HG02884 (cell line): ENCODE data around the gene AIDA.
"Not testable (repeated sequence)": the region's sequence is repeated elsewhere in the genome, so short reads cannot be mapped to it uniquely, and the experiment has no call there.

Source experiments
- ATAC-seq: cut with Tn5 transposase; IDR thresholded peaks from one replicate; pipeline ENCODE4 v1.9.1; 2021; ENCODE audit warnings: mild to moderate bottlenecking, moderate library complexity; ENCODE audit not compliant: unreplicated experiment

The AIDA gene, protein sequence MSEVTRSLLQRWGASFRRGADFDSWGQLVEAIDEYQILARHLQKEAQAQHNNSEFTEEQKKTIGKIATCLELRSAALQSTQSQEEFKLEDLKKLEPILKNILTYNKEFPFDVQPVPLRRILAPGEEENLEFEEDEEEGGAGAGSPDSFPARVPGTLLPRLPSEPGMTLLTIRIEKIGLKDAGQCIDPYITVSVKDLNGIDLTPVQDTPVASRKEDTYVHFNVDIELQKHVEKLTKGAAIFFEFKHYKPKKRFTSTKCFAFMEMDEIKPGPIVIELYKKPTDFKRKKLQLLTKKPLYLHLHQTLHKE

DNA sequence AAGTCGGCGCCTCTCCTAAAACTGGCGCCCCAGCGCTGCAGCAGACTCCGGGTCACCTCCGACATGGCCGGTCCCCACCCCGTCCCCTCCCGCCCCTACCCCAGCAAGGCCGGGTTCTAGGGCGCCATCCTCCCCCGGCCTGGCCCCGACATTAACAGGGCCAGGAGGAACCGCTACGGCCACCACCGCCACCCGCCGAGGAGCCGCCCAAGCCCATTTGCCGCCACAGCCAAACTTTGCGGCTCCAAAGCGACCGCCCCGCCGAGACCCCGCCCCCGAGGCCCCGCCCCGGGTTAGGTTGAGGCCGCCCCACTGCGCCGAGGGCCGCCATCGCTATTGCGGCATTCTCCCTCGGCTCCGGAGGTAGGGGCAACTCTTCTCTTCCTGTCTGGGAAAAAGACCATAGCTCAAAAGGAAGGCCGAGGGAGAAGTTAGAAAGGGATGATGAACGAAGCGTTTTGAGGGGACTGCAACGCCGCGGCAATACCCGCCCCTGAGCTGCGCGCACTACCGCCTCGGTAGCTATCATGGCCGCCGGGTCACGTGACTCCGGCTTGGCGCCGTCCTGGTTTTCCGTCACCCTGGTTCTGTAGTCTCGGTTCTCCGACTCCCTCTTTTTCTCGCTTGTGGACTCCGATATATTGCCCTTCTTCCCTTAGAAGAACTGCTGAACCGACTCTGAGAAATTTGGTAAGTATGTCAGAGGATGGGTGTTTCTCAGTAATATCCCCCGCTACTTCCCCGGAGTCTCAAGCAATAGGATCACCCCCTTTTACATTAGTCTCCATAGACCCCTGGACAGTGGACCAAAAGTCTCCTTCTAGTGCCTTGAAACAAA lies at the start of gene AIDA, which contains the start of gene BROX:
Gene AIDA (minus strand): TSS at position 239 of the 838 bp plus-strand sequence. CDS start 174 bp downstream, at position 65.
Gene BROX (plus strand): TSS at position 312 of the 838 bp plus-strand sequence. CDS start 3,136 bp downstream, outside the sequence.
- ATAC-seq = peak; percentile 72

DNA sequence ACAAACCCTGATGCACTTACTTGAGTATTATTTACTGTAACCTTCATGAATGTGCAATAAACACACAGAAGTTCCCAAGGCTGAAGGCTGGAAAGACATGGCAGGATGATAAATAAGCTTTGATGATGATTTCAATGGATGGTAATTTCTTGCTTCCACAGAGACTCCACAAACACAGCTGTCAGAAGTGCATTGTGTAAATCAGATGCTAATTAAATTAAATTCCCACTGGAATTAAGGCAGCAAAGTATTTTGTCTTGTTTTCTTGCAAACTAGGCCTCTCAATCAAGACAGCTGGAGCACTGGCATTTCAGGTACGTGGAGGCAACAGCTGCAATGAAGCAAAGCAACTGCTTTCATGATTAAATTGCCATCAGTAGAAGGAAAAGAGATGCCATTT lies 48.8 kb upstream of the AIDA start:
- ATAC-seq = no peak

DNA sequence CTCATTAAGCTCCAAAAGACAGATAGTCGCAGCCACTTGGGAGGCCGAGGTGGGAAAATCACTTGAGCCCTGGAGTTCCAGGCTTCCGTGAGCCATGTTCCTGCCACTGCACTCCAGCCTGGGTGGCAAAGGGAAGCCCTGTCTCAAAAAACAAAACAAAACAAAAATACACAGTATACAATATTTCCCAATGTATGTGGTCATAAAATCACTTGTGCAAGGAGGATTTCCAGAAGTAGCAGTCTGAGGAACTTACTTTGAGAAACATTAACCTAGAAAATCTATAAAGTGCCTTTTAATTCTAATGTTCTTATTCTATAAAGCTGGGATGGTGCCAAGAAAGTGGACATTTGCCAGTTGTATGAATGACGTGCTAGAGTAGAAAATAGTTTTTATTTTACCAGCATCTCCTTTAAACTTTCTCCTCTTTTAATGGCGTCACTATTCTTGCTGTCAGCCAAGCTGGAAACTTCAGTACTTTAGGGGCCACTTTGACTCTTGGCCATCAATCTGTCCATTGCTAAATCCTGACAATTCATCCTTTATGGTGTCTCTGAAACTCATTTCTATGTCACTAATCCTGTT lies 47.3 kb upstream of the AIDA start:
- ATAC-seq = no peak

DNA sequence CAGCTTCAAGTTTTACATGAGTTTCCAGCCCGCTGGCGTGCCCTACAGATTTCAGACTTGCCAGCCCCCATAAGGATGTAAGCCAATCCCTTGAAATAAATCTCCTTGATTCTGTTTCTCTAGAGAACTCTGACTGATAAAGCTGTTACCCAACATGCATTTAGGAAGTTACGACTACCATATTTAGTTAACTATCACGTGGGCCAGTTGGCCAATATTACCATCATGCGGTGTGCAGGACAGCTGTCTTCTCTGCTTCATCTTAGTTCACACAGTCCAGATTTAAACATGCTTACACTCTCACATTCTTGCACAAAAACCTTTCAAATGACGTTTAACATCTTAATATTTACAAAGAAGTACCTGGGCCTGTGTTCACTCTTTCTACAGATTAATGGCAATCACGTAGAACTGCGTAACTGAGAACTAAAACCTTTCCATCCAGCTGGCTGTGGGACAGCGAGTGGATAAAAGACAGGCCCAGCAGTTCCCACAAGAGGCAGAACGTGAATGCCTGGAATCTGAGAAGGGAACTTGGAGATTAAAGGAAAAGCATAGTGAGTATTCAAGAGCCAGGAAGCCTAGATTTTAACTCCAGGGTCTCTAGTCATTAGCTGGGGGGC lies 45.5 kb upstream of the AIDA start:
- ATAC-seq = no peak

DNA sequence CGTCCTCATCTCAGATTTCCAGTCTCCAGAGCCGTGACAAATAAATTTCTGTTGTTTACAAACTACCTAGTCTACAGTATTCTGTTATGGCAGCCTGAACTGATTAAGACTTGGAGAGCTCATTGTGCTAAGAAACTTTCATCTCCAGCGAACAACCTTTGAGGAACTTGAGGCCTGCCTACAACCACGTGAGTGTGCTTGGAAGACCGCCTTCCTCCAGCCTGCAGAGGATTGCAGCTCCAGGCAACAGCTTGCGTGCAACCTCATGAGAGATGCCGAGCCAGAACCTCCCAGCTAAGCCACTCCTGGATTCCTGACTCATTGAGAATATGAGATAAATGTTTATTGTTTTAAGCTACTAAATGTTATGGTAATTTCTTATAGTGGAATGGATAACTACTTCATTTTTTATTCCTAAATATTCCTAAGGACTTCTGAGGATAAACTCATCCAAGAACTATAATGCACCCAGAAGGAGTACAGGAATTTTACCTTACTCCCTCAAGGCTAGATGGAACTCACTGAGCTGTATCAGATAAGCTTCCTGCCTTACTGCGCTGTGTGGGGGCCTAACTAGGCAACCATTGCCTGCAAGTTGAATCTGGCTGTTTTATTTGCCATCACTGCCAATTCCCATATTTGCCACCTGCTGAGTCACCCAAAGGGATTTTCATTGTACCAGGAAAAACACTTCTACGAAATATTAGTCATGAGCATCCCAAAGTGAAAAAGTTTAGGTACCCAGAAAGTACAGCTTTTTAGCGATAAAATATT lies 42.3 kb upstream of the AIDA start:
- no peak for ATAC-seq

DNA sequence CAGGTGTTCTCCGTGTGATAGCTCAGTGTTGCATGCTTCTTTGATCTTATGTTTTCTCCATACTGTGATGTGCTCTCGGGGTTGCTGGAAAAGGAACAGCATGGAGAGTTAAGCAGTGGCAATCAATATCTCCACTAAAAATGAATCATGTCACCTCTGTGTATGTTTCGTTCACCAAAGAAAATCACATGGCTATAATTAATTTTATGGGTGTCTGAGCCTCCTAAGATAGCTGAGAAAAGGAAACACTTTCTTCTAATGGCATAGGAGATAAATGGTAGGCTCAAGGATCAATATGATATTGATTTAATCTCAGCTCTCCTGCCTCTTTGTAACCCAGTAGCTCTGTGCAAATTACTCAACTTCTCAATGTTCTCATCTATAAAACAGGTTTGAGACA lies 39.0 kb upstream of the AIDA start:
- ATAC-seq = no peak

DNA sequence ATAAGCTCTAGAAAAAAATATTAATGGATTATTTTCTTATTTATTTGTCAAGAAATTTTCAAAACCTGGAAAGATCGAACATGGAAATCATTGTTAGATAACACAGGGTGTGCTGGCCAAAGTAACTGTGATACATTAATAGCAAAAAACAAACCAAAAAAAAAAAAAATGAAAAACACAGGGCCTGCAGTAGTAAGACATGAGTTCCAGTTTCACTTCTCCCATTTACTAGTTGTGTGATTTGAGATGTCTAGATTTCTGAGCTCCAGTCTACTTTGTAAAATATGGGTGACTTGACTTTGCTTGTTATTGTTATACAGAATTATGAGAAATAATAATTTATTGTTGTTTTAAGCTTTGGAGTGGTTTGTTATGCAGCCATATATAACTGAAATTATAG lies 38.4 kb upstream of the AIDA start:
- ATAC-seq = peak; percentile 93

DNA sequence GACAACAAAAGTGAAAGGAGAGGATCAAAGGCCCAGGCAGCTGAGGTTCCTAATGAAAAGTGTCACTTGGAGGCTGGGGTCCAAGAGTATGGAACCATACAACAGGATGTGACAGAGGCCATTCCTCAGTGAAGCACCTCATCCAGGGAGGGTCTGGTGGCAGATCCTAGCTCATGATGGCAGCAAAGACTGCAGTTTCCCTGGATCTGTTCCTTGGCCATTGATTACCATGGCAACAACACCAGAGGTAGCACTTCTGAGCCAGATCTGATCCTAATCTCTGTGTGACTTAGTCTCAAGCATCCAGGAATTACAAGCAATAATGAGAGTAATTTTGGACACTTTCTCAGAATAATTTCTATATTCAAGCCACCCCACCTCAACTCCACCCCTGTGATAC lies 37.6 kb upstream of the AIDA start:
- ATAC-seq = no peak

DNA sequence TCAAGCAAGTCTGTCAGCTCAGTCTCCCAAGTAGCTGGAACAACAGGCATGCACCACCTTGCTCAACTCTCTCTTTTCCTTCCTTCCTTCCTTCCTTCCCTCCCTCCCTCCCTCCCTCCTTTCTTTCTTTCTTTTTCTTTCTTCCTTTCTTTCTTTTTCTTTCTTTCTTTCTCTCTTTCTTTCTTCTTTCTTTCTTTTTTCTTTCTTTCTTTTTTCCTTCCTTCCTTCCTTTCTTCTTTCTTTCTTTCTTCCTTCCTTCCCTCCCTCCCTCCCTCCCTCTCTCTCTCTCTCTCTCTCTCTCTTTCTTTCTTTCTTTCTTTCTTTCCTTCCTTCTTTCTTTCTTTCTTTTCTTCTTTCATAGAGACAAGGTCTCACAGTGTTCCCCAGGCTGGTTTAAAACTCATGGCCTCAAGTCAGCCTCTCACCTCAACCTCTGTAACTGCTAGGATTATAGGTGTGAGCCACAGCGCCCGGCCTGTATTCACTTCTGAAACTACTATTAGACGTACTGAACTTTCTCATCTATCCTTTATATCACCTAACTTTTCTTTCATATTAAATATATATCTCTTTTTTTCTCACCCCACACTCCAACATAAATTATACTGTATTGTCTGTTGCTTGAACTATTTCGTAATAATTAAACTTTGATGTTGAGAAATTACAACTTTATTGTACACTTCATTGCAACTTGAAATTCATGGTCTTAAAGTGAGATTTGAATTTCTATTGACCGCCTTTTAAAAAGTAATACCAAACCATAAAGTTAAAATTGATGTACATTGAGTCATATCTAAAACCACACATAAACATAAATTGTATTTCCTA lies 29.6 kb upstream of the AIDA start:
- not testable (repeated sequence) for ATAC-seq

DNA sequence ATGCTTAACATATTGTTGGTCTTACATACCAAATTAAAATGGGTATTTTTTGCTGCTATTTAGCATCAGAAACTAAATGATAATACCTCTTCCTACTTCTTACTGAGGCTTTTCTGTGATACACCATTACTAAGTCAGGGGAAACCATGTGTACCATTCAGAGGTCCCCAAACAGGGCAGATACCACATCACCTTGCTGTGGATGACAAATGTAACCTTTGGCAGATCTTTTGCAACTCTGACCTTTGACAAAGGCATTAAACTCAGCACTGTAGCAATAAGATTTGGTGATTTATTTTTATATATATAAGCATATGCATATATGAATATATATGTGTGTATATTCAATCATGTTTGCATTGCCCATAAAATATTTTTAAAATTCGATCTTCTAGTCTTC lies 27.6 kb upstream of the AIDA start:
- no peak for ATAC-seq

DNA sequence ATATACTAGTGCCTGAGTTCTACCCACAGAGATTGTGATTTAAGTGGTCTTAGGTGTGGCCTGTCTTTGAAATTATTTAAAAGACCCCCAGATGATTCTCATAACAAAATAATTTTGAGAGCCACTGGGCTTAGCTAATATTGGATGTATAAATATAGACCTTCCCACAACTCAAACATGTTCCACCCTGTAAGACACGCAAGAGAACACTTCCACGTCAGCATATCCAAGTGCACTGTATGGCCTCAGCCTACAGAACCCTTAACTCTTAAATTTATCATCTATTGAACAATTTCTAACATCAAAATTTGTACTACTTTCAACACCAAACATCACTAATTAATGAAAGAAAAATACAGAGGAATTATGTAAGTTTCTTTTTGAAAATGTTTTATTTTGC lies 27.2 kb upstream of the AIDA start:
- ATAC-seq = no peak

DNA sequence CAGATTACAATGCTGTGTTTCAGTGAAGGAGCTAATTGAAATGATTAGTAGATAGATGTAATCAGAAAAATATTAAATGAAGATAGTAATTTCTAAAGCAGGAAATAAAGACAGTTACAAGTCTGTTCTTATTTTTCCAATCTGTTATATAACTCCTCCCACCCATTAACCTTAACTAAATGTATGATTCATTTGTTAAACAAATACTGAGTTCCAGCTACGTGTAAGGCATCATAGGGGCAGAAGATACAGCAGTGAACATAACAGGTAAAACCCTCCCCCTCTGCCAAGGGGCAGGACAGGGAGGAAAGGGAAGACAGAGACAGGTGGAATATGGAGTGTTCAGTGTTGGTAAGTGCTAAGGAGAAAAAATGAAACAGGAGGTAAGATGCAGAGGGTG lies 24.7 kb upstream of the AIDA start, which contains the start of gene FAM177B:
Gene FAM177B (plus strand): TSS at position 231 of the 400 bp plus-strand sequence. CDS start 9,344 bp downstream, outside the sequence.
- ATAC-seq = no peak

DNA sequence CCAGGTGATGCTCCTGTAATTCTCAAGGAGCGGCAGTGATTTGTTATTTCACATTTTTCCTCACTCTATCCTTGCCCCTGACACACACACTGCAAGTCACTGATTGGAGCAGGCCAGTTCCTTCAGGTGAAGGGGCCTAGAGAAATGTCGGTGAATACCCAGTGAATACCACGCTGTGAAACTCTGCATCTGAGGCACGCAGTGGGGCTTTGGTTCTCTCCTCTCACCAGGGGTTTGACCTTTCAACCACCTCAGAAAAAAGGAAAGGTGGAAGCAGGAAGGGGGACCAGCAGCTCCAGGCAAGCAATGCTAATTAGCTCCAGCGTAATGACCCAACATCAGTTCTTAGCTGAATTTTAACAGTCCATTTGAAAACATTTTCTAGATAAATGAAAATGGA lies 24.2 kb upstream of the AIDA start:
- no peak for ATAC-seq

DNA sequence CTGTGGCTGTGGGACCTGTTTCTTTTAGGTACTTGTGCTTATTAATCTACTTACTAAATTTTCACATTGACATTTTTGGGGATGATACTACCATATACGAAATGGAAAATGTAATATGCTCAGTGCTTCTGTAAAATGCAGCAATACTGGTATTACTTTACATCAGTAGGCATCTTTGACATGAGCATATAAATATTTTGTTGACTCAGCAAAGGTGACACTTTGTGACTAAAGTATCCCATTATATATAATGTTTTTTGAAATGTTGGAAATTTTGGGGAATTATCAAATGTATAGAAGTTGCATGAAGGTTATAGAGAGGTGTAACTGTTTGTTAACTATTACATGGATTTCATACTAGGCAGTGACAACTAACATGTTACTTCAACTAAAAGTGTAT lies 22.4 kb upstream of the AIDA start:
- no peak for ATAC-seq

DNA sequence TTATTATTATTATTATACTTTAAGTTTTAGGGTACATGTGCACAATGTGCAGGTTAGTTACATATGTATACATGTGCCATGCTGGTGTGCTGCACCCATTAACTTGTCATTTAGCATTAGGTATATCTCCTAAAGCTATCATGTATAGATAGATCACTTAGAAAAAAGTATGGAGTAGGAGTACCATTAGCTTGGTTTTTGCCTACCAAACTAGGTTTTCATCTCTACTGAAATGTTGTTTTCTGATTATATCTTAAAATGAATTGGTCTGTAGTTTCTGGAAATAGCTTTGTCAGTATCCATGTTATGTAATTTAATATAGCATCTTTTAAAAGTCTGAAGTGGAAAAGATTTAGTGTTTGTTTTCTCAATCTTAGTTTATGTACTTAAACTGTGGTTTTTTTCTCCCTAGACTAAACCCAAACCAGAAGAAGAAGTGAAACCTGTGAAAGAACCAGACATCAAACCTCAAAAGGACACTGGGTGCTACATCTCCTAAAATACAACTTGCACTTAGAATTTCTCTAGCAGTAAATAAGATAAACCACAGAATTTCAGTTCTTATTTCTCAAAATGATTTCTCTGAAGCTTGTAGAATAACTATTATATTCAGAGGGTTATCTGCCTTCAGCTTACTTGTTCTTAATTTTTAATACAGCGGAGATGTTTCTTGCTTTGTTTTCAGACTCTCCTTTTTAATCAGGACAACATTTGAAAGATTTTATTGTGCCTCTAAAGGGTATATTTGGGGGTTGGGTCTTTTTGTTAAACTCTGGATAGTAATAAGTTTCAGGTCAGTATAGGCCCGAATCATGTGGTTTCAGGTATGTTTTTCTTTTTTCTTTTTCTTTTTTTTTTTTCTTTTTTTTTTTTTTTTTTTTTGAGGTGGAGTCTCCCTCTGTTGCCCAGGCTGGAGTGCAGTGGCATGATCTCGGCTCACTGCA lies 20.2 kb upstream of the AIDA start:
- ATAC-seq = peak; percentile 98

DNA sequence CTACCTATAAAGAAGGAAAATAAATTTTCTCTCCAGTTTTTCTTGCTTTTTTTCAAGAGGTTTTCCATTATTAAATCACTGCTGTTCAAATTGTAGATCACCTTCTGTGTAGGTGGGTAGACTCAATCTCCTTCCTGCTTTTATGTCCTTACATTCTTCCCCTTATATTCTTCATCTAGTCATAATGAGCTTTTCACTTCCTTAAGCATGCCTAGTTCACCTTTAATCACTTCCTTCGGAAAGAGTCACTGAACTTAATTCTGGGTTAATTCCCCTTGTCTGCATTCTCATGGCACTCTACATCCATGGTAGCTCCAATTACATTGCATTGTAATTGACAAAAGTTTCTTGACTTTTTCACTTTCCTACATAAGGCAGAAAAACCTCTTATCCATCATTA lies 18.6 kb upstream of the AIDA start:
- no peak for ATAC-seq

DNA sequence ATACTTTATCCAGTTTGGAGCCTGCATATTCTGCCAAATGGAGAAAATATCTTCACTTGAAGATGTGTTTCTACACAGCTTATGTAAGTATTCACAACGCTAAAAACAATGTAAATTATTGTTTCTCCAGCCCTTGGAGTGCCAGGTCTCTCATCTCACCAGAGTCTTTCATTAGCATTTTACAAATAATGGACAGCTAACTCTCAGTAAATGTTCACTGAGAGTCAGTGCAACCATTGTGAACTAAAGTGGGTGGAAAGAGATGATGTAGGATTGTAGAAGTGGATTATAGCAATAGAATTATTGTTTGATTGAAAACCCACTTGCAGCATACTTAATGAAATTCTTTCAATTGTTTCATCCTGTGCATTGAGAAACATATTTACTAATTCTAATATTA lies 16.5 kb upstream of the AIDA start:
- no peak for ATAC-seq

DNA sequence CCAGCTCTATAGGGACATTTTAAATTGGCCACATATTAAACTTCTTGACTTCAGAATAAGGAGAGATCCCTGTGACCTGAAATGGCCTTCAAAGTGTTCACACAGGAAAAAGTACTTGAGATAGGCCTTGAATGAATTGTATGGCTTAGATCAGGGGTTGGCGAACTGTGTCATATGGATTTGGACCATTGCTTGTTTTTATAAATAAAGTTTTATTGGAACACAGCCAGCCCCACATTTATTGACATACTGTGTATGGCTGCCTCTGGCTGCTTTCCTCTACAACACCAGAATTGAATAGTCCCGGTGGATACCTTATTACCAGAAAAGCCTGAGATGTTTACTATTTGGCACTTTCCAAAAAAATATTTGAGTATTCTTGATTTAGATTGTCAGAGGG lies 4.1 kb upstream of the AIDA start:
- no peak for ATAC-seq
